ENCODE measurements around the gene CADPS. TPM values are rescaled to one million over a fixed set of nuclear protein-coding genes. Genes with fewer than 3 reads are reported as not detected.

Gene CADPS
- total and polyA plus RNA-seq, 11 donors: 3.6 to 37.8 (median 12.9) TPM

- TF ChIP-seq POLR2A (IDR thresholded peaks at IDR 0.05): no peak
- TF ChIP-seq CTCF (IDR thresholded peaks at IDR 0.05): no peak
- no peaks in the 10 kb centered on the region for H3K27me3 ChIP-seq
- DNase-seq: no peak
- ATAC-seq: peak in 1 of 4 donors; percentile 31
- H3K4me3 ChIP-seq: no peak overlapping the region
- intact Hi-C loops (cut with DNase I): no loop called here
- peaks cover 0 to 6% (median 0%) of the 10 kb centered on the region in 12 donors for H3K4me1 ChIP-seq
- WGBS, 4 donors: 53 to 66% (median 57%) methylated on average over 2 of the region's 2 CpGs
- no peak overlapping the region for H3K27ac ChIP-seq
- H3K9me3 ChIP-seq: no peaks in the 10 kb centered on the region
- no peaks in the 10 kb centered on the region for H3K36me3 ChIP-seq
Observed at GRCh38 chr3:62688050-62688449, 187.2 kb downstream of the CADPS start.

GRCh38 chr3:62686503-62687294 lies 188.5 kb downstream of the CADPS start:
- intact Hi-C loops (cut with DNase I): no loop called here
- Histone ChIP-seq H3K36me3 (no peaks in the 10 kb centered on the region), H3K9me3 (no peaks in the 10 kb centered on the region), H3K4me1 (peaks cover 0 to 9% (median 0%) of the 10 kb centered on the region in 12 donors), H3K4me3 (no peak overlapping the region), H3K27ac (no peak overlapping the region), H3K27me3 (no peaks in the 10 kb centered on the region)
- no peak for TF ChIP-seq CTCF (IDR thresholded peaks at IDR 0.05)
- no peak for TF ChIP-seq POLR2A (IDR thresholded peaks at IDR 0.05)
- DNase-seq (no peak), ATAC-seq (no peak)
- WGBS, 4 donors: 62 to 70% (median 62%) methylated on average over 4 of the region's 4 CpGs

GRCh38 chr3:62682826-62683225 lies 192.4 kb downstream of the CADPS start:
- no peak for TF ChIP-seq CTCF (IDR thresholded peaks at IDR 0.05)
- DNase-seq: no peak
- peaks cover 0 to 9% (median 0%) of the 10 kb centered on the region in 12 donors for H3K4me1 ChIP-seq
- no peak overlapping the region for H3K27ac ChIP-seq
- intact Hi-C loops (cut with DNase I): no loop called here
- no peak overlapping the region for H3K4me3 ChIP-seq
- WGBS, 4 donors: 83 to 97% (median 88%) methylated on average over 2 of the region's 2 CpGs
- H3K27me3 ChIP-seq: no peaks in the 10 kb centered on the region
- H3K36me3 ChIP-seq: no peaks in the 10 kb centered on the region
- ATAC-seq: peak in 1 of 4 donors; percentile 63
- H3K9me3 ChIP-seq: no peaks in the 10 kb centered on the region

GRCh38 chr3:62679988-62680387 lies 195.2 kb downstream of the CADPS start:
- Histone ChIP-seq H3K27ac (no peak overlapping the region), H3K27me3 (peaks cover 0 to under 1% (median 0%) of the 10 kb centered on the region in 9 donors), H3K4me3 (no peak overlapping the region), H3K4me1 (peaks cover 0 to 7% (median 0%) of the 10 kb centered on the region in 12 donors), H3K9me3 (no peaks in the 10 kb centered on the region), H3K36me3 (no peaks in the 10 kb centered on the region)
- intact Hi-C loops (cut with DNase I): no loop called here
- 75 to 86% (median 81%) methylated on average over 3 of the region's 3 CpGs for WGBS, 4 donors
- TF ChIP-seq CTCF (IDR thresholded peaks at IDR 0.05) (no peak), POLR2A (IDR thresholded peaks at IDR 0.05) (no peak)
- no peak for DNase-seq
- ATAC-seq: no peak
